MCF 10A (cell line): ENCODE results near the gene POP7. TPM values are rescaled to one million over a fixed set of nuclear protein-coding genes. Genes with fewer than 3 reads are reported as not detected.

ENCODE experiments used
- BruUV-seq: library from RNA; stranded (reverse); fragments of 400-500 nt; replicated peaks from 2 replicates; lab custom pipeline; 2021; lab: Mats Ljungman, UMichigan
- CTCF ChIA-PET: fragments of 300-600 bp; sonication (Branson Sonifier 250); formaldehyde crosslinking; extraction: SDS; loops from one replicate; lab custom pipeline; 2021; ENCODE audit warnings: antibody characterized with exemption, inconsistent platforms; lab: Yijun Ruan, JAX
- POLR2A ChIA-PET: fragments of 300-600, 350-650 bp; sonication (Branson Sonifier 250); formaldehyde crosslinking; extraction: SDS; loops from one replicate; lab custom pipeline; 2020; ENCODE audit warnings: antibody characterized with exemption, inconsistent platforms; lab: Yijun Ruan, JAX
- DNase-seq: peaks from one replicate; pipeline ENCODE4 v3.0.0-alpha.2; 2018; ENCODE audit not compliant: unreplicated experiment
- H3K27ac Mint-ChIP-seq: one replicate; pipeline ENCODE4 v1.8.0; 2022; ENCODE audit warnings: mild to moderate bottlenecking, low read depth, mixed read lengths; ENCODE audit not compliant: unreplicated experiment
- H3K27me3 Mint-ChIP-seq: one replicate; pipeline ENCODE4 v1.8.0; 2022; ENCODE audit warnings: mixed read lengths; ENCODE audit not compliant: insufficient read depth, unreplicated experiment
- H3K36me3 Mint-ChIP-seq: one replicate; pipeline ENCODE4 v1.8.0; 2022; ENCODE audit warnings: mild to moderate bottlenecking, moderate library complexity, mixed read lengths; ENCODE audit not compliant: insufficient read depth, unreplicated experiment
- H3K4me1 Mint-ChIP-seq: one replicate; pipeline ENCODE4 v1.8.0; 2022; ENCODE audit warnings: mixed read lengths; ENCODE audit not compliant: insufficient read depth, unreplicated experiment
- H3K4me3 Mint-ChIP-seq: one replicate; pipeline ENCODE4 v1.8.0; 2022; ENCODE audit warnings: mild to moderate bottlenecking, moderate library complexity, mixed read lengths; ENCODE audit not compliant: unreplicated experiment
- H3K9me3 Mint-ChIP-seq: one replicate; pipeline ENCODE4 v1.8.0; 2022; ENCODE audit warnings: mixed read lengths; ENCODE audit not compliant: unreplicated experiment
- CTCF ChIP-seq: fragments of 200-600 bp; IDR thresholded peaks from one replicate; pipeline ENCODE4 v1.8.0; 2022; ENCODE audit warnings: antibody characterized with exemption, mild to moderate bottlenecking; ENCODE audit not compliant: unreplicated experiment
- intact Hi-C: fragments of 100-400 bp; cut with micrococcal nuclease; formaldehyde crosslinking; loops from 2 replicates; pipeline ENCODE4 v1.14.1; 2022
- total RNA-seq: library from RNA; stranded (reverse); gene quantifications from 2 replicates; pipeline ENCODE4 v1.2.3, GENCODE V29; 2022

Gene POP7
- total RNA-seq, 1 experiment from 2014 or later = 59.2 TPM

- H3K4me1 Mint-ChIP-seq = peaks cover 10% of the 10 kb centered on the region
- peak; percentile 69 for DNase-seq
- ChIA-PET POLR2A (interaction anchor here (0.6 to 2.9 kb wide), 28 partner anchors 9 to 616 kb away, joined by 3 to 57 read pairs (median 6); partner anchors contain the start of genes EPHB4, EPO, FBXO24 and GIGYF1), CTCF (interaction anchor here (0.5 to 6.7 kb wide), 41 partner anchors 8 to 1519 kb away, joined by 3 to 94 read pairs (median 4); partner anchors contain the start of genes ACTL6B, EPHB4, EPO and FBXO24)
- TSS peak; percentile 64 for BruUV-seq
- peak; percentile 89 for TF ChIP-seq CTCF
- H3K27me3 Mint-ChIP-seq = peaks cover 15% of the 10 kb centered on the region
- peaks cover 15% of the 10 kb centered on the region for H3K36me3 Mint-ChIP-seq
- H3K27ac Mint-ChIP-seq = peak overlapping the region; percentile 93
- peak overlapping the region; percentile 95 for H3K4me3 Mint-ChIP-seq
- H3K9me3 Mint-ChIP-seq = no peaks in the 10 kb centered on the region
- intact Hi-C loops = loop anchor here (1.0 to 2.0 kb wide), 3 partner anchors 97 to 147 kb away; partner anchors contain the start of gene SLC12A9
Measured at GRCh38 chr7:100705320-100705752, 585 bp upstream of the POP7 start.

- DNase-seq = no peak
- ChIA-PET CTCF (interaction anchor here (0.7 to 6.7 kb wide), 6 partner anchors 13 to 170 kb away, joined by 3 to 94 read pairs (median 9); partner anchors contain the start of genes EPO, GIGYF1 and SLC12A9), POLR2A (interaction anchor here (0.6 to 2.9 kb wide), 12 partner anchors 7 to 168 kb away, joined by 3 to 57 read pairs (median 6); partner anchors contain the start of genes AGFG2, EPHB4, EPO and GIGYF1)
- H3K4me1 Mint-ChIP-seq = peaks cover 10% of the 10 kb centered on the region
- H3K36me3 Mint-ChIP-seq = peaks cover 15% of the 10 kb centered on the region
- H3K4me3 Mint-ChIP-seq = peak overlapping the region; percentile 95
- no peaks in the 10 kb centered on the region for H3K9me3 Mint-ChIP-seq
- no TSS peak for BruUV-seq
- H3K27ac Mint-ChIP-seq = peak overlapping the region; percentile 93
- no peak for TF ChIP-seq CTCF
- peaks cover 2% of the 10 kb centered on the region for H3K27me3 Mint-ChIP-seq
- intact Hi-C loops = no loop called here
Measured at GRCh38 chr7:100706672-100707311, 871 bp downstream of the POP7 start.

- no peak for DNase-seq
- no peak overlapping the region for H3K4me3 Mint-ChIP-seq
- CTCF ChIA-PET = interaction anchor here (0.7 to 6.7 kb wide), 2 partner anchors 15 to 181 kb away, joined by 3 to 94 read pairs; partner anchors contain the start of genes GIGYF1 and UFSP1
- no peak overlapping the region for H3K27ac Mint-ChIP-seq
- no peaks in the 10 kb centered on the region for H3K27me3 Mint-ChIP-seq
- intact Hi-C loops = no loop called here
- POLR2A ChIA-PET = interaction anchor here (0.6 to 0.7 kb wide), 3 partner anchors 114 to 143 kb away, joined by 3 read pairs; no protein-coding TSS in a partner anchor
- no peak for TF ChIP-seq CTCF
- BruUV-seq = no TSS peak
- no peaks in the 10 kb centered on the region for H3K9me3 Mint-ChIP-seq
- H3K36me3 Mint-ChIP-seq = peaks cover 15% of the 10 kb centered on the region
- H3K4me1 Mint-ChIP-seq = peaks cover 10% of the 10 kb centered on the region
Measured at GRCh38 chr7:100708395-100708794, 2.5 kb downstream of the POP7 start.

GRCh38 chr7:100710452-100710851 is 4.5 kb downstream of the POP7 start:
- Mint-ChIP-seq H3K4me3 (no peak overlapping the region), H3K4me1 (peaks cover 10% of the 10 kb centered on the region), H3K9me3 (no peaks in the 10 kb centered on the region), H3K27me3 (no peaks in the 10 kb centered on the region), H3K27ac (no peak overlapping the region), H3K36me3 (peaks cover 15% of the 10 kb centered on the region)
- CTCF ChIA-PET = interaction anchor here (0.6 to 2.5 kb wide), 3 partner anchors 15 to 142 kb away, joined by 3 to 11 read pairs (median 3); partner anchors contain the start of gene SLC12A9
- POLR2A ChIA-PET = no interaction called here
- no peak for TF ChIP-seq CTCF
- no TSS peak for BruUV-seq
- intact Hi-C loops = no loop called here
- no peak for DNase-seq
